Immature natural killer cell (primary cell): ENCODE data around the gene SSB. TPM values are rescaled to one million over a fixed set of nuclear protein-coding genes. Genes with fewer than 3 reads are reported as not detected.
"Not testable (repeated sequence)": the region's sequence is repeated elsewhere in the genome, so short reads cannot be mapped to it uniquely, and the experiment has no call there.

ENCODE experiments used
- DNase-seq, 3 donors: peaks; one replicate each; pipeline ENCODE4 v3.0.0; 2022; ENCODE audit warnings: mixed read lengths in 1 of 3
- H3K27ac Mint-ChIP-seq, 6 donors: one replicate each; pipeline ENCODE4 v1.8.0; 2020; ENCODE audit warnings: mixed read lengths in 6 of 6, mild to moderate bottlenecking in 5 of 6, inconsistent platforms in 4 of 6, moderate library complexity in 3 of 6
- H3K27me3 Mint-ChIP-seq, 3 donors: one replicate each; pipeline ENCODE4 v1.8.0; 2020 to 2021; ENCODE audit warnings: low read depth in 3 of 3, mild to moderate bottlenecking in 3 of 3, mixed read lengths in 3 of 3, moderate library complexity in 3 of 3, inconsistent platforms in 1 of 3
- H3K36me3 Mint-ChIP-seq, 3 donors: one replicate each; pipeline ENCODE4 v1.8.0; 2020; ENCODE audit warnings: mixed read lengths in 3 of 3, inconsistent platforms in 2 of 3, mild to moderate bottlenecking in 2 of 3
- H3K4me1 Mint-ChIP-seq, 2 donors: one replicate each; pipeline ENCODE4 v1.8.0; 2020; ENCODE audit warnings: inconsistent platforms in 2 of 2, mild to moderate bottlenecking in 2 of 2, mixed read lengths in 2 of 2, moderate library complexity in 1 of 2
- H3K4me3 Mint-ChIP-seq, 5 donors: one replicate each; pipeline ENCODE4 v1.8.0; 2020; ENCODE audit warnings: mild to moderate bottlenecking in 5 of 5, mixed read lengths in 5 of 5, inconsistent platforms in 3 of 5, moderate library complexity in 3 of 5
- H3K9me3 Mint-ChIP-seq, 6 donors: one replicate each; pipeline ENCODE4 v1.8.0; 2020; ENCODE audit warnings: mild to moderate bottlenecking in 6 of 6, mixed read lengths in 6 of 6, inconsistent platforms in 4 of 6, moderate library complexity in 3 of 6
- polyA plus RNA-seq, 3 donors: library from polyadenylated mRNA; unstranded; fragments of 300-500 nt; fragmentation: Illumina TruSeq; gene quantifications; one replicate each; pipeline ENCODE4 v1.2.3, GENCODE V29; 2021

Gene SSB
- polyA plus RNA-seq, 3 donors from 2014 or later = 67.1 to 115 (median 73.1) TPM

DNA sequence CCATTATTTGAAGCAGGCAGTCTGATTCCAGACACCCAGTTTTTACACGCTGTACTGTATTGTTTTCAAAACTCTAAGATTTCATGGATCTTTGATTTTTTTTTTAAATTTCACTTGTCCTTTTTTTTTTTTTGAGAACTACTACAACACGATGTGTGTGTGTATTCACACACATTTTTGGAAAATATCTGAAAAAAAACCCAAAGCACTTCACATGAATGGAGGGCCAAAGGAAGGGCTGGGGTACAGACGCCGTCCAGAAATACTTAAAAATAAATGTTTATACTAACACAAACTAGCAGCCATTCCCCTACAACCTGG is 314 bp upstream of the SSB start:
- Mint-ChIP-seq H3K27me3 (peaks cover 0 to 14% (median 4%) of the 10 kb centered on the region in 3 donors), H3K36me3 (peaks cover 0 to 10% (median 9%) of the 10 kb centered on the region in 3 donors)

DNA sequence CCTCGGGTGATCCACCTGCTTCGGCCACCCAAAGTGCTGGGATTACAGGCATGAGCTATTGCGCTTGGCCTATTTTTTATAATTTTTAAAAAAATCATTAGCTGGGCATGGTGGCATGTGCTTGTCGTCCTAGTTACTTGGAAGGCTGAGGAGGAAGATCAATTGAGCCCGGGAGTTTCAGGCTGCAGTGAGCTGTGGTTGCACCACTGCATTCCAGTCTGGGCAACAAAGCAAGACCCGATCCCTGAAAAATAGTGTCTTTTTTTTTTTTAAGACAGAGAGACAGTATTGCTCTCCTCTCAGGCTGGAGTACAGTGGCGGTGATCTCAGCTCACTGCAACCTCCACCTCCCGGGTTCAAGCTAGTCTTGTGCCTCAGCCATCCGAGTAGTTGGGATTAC is 4.8 kb downstream of the SSB start:
- no peak for DNase-seq
- peaks cover 0 to 9% (median 3%) of the 10 kb centered on the region in 3 donors for H3K27me3 Mint-ChIP-seq
- H3K36me3 Mint-ChIP-seq = peaks cover 14 to 36% (median 15%) of the 10 kb centered on the region in 3 donors
- H3K4me1 Mint-ChIP-seq = peaks cover 13 to 36% of the 10 kb centered on the region in 2 donors
- H3K27ac Mint-ChIP-seq = no peak overlapping the region
- H3K9me3 Mint-ChIP-seq = no peaks in the 10 kb centered on the region
- H3K4me3 Mint-ChIP-seq = no peak overlapping the region

More for the DNA sequence above, 314 bp upstream of the SSB start:
- Mint-ChIP-seq H3K4me1 (peaks cover 17 to 42% of the 10 kb centered on the region in 2 donors), H3K4me3 (peak overlapping the region; percentile 83 to 93 (median 88)), H3K27ac (peak overlapping the region; percentile 88 to 96 (median 89)), H3K9me3 (no peaks in the 10 kb centered on the region)
- DNase-seq = no peak

- Mint-ChIP-seq H3K9me3 (no peaks in the 10 kb centered on the region), H3K4me1 (peaks cover 0 to 12% of the 10 kb centered on the region in 2 donors), H3K36me3 (peaks cover 25 to 53% (median 27%) of the 10 kb centered on the region in 3 donors), H3K4me3 (no peak overlapping the region), H3K27ac (no peak overlapping the region), H3K27me3 (no peaks in the 10 kb centered on the region)
- no peak for DNase-seq
These were observed 7.9 kb downstream of the SSB start for GRCh38 chr2:169806586-169806985.

DNA sequence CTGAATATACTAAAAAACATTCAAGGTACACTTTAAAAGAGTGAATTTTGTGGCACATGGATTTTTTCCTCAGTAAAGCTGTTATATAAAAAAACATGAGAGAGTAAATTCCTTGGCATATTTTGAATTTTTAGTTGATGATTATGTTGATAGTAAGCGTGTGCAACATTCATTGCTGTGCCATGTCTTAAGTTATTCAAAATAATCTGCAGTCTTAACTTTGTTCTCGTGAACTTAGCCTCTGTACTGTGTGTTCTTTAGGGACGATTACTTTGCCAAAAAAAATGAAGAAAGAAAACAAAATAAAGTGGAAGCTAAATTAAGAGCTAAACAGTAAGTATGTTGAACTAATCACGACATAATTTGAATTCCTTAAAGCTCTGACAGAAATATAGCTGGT is 9.6 kb downstream of the SSB start:
- no peak for DNase-seq
- Mint-ChIP-seq H3K4me1 (no peaks in the 10 kb centered on the region), H3K9me3 (no peaks in the 10 kb centered on the region), H3K4me3 (no peak overlapping the region), H3K36me3 (peaks cover 16 to 45% (median 27%) of the 10 kb centered on the region in 3 donors), H3K27ac (no peak overlapping the region), H3K27me3 (no peaks in the 10 kb centered on the region)

- Mint-ChIP-seq H3K36me3 (peaks cover 15 to 32% (median 24%) of the 10 kb centered on the region in 3 donors), H3K27me3 (no peaks in the 10 kb centered on the region), H3K4me3 (no peak overlapping the region), H3K4me1 (peaks cover 9 to 28% of the 10 kb centered on the region in 2 donors), H3K9me3 (no peaks in the 10 kb centered on the region), H3K27ac (no peak overlapping the region)
- DNase-seq = no peak
These were observed 17.2 kb downstream of the SSB start for GRCh38 chr2:169815849-169816248.

DNA sequence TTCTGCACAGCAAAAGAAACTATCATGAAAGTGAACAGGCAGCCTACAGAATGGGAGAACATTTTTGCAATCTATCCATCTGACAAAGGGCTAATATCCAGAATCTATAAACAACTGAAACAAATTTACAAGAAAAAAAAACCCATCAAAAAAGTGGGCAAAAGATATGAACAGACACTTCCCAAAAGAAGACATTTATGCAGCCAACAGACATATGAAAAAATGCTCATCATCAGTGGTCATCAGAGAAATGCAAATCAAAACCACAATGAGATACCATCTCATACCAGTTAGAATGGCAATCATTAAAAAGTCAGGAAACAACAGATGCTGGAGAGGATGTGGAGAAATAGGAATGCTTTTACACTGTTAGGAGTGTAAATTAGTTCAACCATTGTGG is 18.3 kb downstream of the SSB start:
- H3K4me3 Mint-ChIP-seq = not testable (repeated sequence)

DNA sequence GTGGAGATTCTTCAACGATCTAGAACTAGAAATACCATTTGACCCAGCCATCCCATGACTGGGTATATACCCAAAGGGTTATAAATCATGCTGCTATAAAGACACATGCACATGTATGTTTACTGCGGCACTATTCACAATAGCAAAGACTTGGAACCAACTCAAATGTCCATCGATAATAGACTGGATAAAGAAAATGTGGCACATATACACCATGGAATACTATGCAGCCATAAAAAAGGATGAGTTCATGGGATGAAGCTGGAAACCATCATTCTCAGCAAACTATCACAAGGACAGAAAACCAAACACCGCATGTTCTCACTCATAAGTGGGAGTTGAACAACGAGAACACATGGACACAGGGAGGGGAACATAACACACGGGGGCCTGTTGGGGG is 18.7 kb downstream of the SSB start:
- Mint-ChIP-seq H3K36me3 (peaks cover 9 to 27% (median 26%) of the 10 kb centered on the region in 3 donors), H3K4me1 (peaks cover 14 to 43% of the 10 kb centered on the region in 2 donors)
- H3K4me3 Mint-ChIP-seq, DNase-seq, H3K27me3 Mint-ChIP-seq, H3K9me3 Mint-ChIP-seq, H3K27ac Mint-ChIP-seq: not testable (repeated sequence)

More for the DNA sequence above, 18.3 kb downstream of the SSB start:
- not testable (repeated sequence) for H3K9me3 Mint-ChIP-seq, H3K27me3 Mint-ChIP-seq, DNase-seq
- H3K4me1 Mint-ChIP-seq = peaks cover 14 to 39% of the 10 kb centered on the region in 2 donors
- H3K27ac Mint-ChIP-seq = peak overlapping the region in 1 of 6 donors; percentile 24
- peaks cover 9 to 27% (median 26%) of the 10 kb centered on the region in 3 donors for H3K36me3 Mint-ChIP-seq

- Mint-ChIP-seq H3K27me3 (no peaks in the 10 kb centered on the region), H3K4me3 (no peak overlapping the region), H3K36me3 (peaks cover 9 to 27% (median 26%) of the 10 kb centered on the region in 3 donors), H3K4me1 (peaks cover 22 to 52% of the 10 kb centered on the region in 2 donors), H3K27ac (peak overlapping the region in 1 of 6 donors; percentile 6), H3K9me3 (no peaks in the 10 kb centered on the region)
- no peak for DNase-seq
These were observed 19.6 kb downstream of the SSB start for GRCh38 chr2:169818241-169818640.

DNA sequence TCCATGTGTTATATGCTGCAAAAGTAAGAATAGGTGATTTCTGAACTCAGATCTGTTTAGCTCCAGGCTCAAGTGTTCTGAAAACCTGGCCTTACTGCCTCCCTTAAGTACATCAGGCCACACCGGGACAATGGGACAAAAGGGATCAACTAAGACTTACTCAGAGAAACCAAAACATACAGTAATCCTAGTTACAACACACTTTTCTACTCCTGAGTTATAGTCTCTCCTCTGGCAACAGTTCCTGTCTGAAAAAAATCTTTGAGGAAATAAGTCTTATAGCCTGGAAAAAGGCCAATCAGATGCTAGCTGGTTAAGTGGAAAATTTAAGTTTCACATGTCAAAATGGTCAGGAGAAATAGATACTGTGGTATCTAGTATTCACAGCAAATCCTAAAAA is 20.4 kb downstream of the SSB start:
- DNase-seq = no peak
- no peak overlapping the region for H3K4me3 Mint-ChIP-seq
- H3K4me1 Mint-ChIP-seq = peaks cover 29 to 61% of the 10 kb centered on the region in 2 donors
- H3K27ac Mint-ChIP-seq = peak overlapping the region in 1 of 6 donors; percentile 28
- no peaks in the 10 kb centered on the region for H3K9me3 Mint-ChIP-seq
- H3K27me3 Mint-ChIP-seq = no peaks in the 10 kb centered on the region
- peaks cover 9 to 27% (median 26%) of the 10 kb centered on the region in 3 donors for H3K36me3 Mint-ChIP-seq

DNA sequence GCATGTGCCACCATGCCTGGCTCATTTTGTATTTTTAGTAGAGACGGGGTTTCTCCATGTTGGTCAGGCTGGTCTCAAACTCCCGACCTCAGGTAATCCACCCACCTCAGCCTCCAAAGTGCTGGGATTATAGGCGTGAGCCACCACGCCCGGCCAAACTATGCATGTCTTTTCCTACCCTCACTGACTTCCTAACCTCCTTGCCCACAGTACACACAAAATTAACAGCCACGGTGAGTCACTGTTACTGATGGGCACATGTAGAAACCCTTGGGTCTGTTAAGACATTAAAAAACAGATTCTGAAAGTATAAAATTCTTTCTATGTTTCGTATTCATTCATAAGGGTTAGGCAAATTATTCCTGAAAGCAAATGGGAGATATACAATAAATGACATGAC is 21.4 kb downstream of the SSB start:
- H3K4me1 Mint-ChIP-seq = peaks cover 38 to 68% of the 10 kb centered on the region in 2 donors
- H3K4me3 Mint-ChIP-seq, H3K27me3 Mint-ChIP-seq, DNase-seq, H3K9me3 Mint-ChIP-seq: not testable (repeated sequence)
- peak overlapping the region in 5 of 6 donors; percentile 17 to 69 (median 46) for H3K27ac Mint-ChIP-seq
- H3K36me3 Mint-ChIP-seq = peaks cover 9 to 27% (median 26%) of the 10 kb centered on the region in 3 donors

- Mint-ChIP-seq H3K36me3 (peaks cover 5 to 17% (median 15%) of the 10 kb centered on the region in 3 donors), H3K9me3 (peaks cover 0 to 1% (median 0%) of the 10 kb centered on the region in 6 donors), H3K27me3 (peaks cover 3 to 5% (median 4%) of the 10 kb centered on the region in 3 donors), H3K27ac (no peak overlapping the region), H3K4me1 (peaks cover 36 to 75% of the 10 kb centered on the region in 2 donors), H3K4me3 (no peak overlapping the region)
- DNase-seq = no peak
These were observed 23.4 kb downstream of the SSB start for GRCh38 chr2:169822036-169822435.

DNA sequence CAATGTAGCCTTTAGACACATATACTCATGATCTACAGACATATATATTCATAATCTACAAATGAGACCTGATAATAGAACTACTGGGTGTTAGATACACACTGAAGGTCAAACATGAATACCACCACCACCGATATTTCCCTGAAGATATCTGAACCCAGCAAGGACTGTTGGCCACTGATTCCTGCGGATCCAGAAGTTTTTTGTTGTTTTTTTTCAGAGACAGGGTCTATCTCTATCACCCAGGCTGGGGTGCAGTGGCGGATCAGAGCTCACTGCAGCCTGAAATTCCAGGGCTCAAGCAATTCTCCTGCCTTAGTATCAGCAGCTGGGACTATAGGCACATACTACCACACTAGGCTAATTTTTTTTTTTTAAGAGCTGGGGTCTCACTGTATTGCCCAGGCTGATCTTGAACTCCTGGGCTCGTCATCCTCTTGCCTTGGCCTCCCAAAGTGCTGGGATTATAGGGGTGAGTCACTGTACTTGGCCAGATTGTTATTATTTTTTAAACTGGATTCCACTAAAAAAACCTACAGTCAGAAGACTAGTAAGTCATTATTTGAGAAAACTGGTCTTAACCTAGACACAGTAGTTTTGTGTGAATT is 24.2 kb downstream of the SSB start:
- peaks cover 3 to 5% (median 5%) of the 10 kb centered on the region in 3 donors for H3K27me3 Mint-ChIP-seq
- peak overlapping the region; percentile 40 to 74 (median 59) for H3K4me3 Mint-ChIP-seq
- H3K27ac Mint-ChIP-seq = peak overlapping the region in 4 of 6 donors; percentile 24 to 55 (median 44)
- H3K9me3 Mint-ChIP-seq = peaks cover 0 to 1% (median 0%) of the 10 kb centered on the region in 6 donors
- no peak for DNase-seq
- H3K4me1 Mint-ChIP-seq = peaks cover 39 to 74% of the 10 kb centered on the region in 2 donors
- H3K36me3 Mint-ChIP-seq = peaks cover 5 to 8% (median 7%) of the 10 kb centered on the region in 3 donors

DNA sequence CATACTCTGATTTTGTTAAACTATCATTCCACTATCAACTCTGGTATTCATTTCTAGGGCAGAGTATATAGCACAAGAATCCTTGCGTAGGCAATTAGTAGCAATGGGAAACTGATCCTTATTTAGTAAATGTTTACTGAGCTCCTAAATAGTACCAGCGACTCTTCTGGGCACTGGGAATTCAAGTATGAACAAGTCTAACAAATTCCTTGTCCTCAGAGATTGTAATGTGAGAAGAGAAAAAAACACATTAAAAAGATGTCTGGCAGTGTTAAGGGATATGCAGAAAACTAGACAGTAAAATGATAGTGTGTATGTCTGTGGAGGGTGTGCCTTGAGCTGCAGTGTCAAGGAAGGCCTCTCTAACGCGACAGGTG is 25.3 kb downstream of the SSB start:
- Mint-ChIP-seq H3K9me3 (peaks cover 0 to 1% (median 0%) of the 10 kb centered on the region in 6 donors), H3K27me3 (peaks cover 5 to 10% (median 10%) of the 10 kb centered on the region in 3 donors), H3K27ac (peak overlapping the region; percentile 52 to 89 (median 70)), H3K36me3 (peaks cover 0 to 3% (median 3%) of the 10 kb centered on the region in 3 donors), H3K4me1 (peaks cover 49 to 84% of the 10 kb centered on the region in 2 donors), H3K4me3 (peak overlapping the region; percentile 86 to 96 (median 93))
- no peak for DNase-seq
